HEK293T (cell line): ENCODE data around the gene UCMA.

Experiments used
- CTCF ChIA-PET: fragments of 350-600 bp; formaldehyde crosslinking; extraction: SDS; loops from one replicate; lab custom pipeline; 2021; ENCODE audit warnings: antibody characterized with exemption, inconsistent platforms; lab: Yijun Ruan, JAX
- POLR2A ChIA-PET: fragments of 350-600 bp; formaldehyde crosslinking; extraction: SDS; loops from one replicate; lab custom pipeline; 2020; ENCODE audit warnings: antibody characterized with exemption, inconsistent platforms; lab: Yijun Ruan, JAX
- DNase-seq: peaks from one replicate; pipeline ENCODE4 v3.0.0; 2012; ENCODE audit warnings: mixed read lengths; ENCODE audit errors: extremely low spot score
- ARNT ChIP-seq: fragments of 450-650 bp; IDR thresholded peaks from 2 replicates; pipeline ENCODE4 v1.6.1; 2017; ENCODE audit warnings: mild to moderate bottlenecking
- BHLHE40 ChIP-seq: fragments of 450-650 bp; IDR thresholded peaks from 2 replicates; pipeline ENCODE4 v1.6.1; 2016; ENCODE audit warnings: mild to moderate bottlenecking, moderate library complexity, borderline replicate concordance
- CTBP1 ChIP-seq: fragments of 450-650 bp; IDR thresholded peaks from 2 replicates; pipeline ENCODE4 v1.6.1; 2016; ENCODE audit warnings: borderline replicate concordance
- ELF4 ChIP-seq: fragments of 450-650 bp; IDR thresholded peaks from 2 replicates; pipeline ENCODE4 v1.6.1; 2017; ENCODE audit warnings: antibody characterized with exemption
- FOXA1 ChIP-seq: fragments of 450-650 bp; IDR thresholded peaks from 2 replicates; pipeline ENCODE4 v1.6.1; 2016; ENCODE audit warnings: mild to moderate bottlenecking
- FOXK2 ChIP-seq: fragments of 450-650 bp; IDR thresholded peaks from 2 replicates; pipeline ENCODE4 v1.6.1; 2016; ENCODE audit warnings: mild to moderate bottlenecking
- FOXM1 ChIP-seq: fragments of 450-650 bp; IDR thresholded peaks from 2 replicates; pipeline ENCODE4 v1.6.1; 2017; ENCODE audit warnings: mild to moderate bottlenecking, borderline replicate concordance
- HDGF ChIP-seq: fragments of 450-650 bp; IDR thresholded peaks from 2 replicates; pipeline ENCODE4 v1.6.1; 2017; ENCODE audit warnings: antibody characterized with exemption, borderline replicate concordance
- L3MBTL2 ChIP-seq: fragments of 450-650 bp; conservative IDR thresholded peaks from 2 replicates; pipeline ENCODE4 v1.6.1; 2016; ENCODE audit warnings: mild to moderate bottlenecking
- LEF1 ChIP-seq: fragments of 450-650 bp; IDR thresholded peaks from 2 replicates; pipeline ENCODE4 v1.6.1; 2017; ENCODE audit warnings: mild to moderate bottlenecking, borderline replicate concordance
- NFRKB ChIP-seq: fragments of 450-650 bp; IDR thresholded peaks from 2 replicates; pipeline ENCODE4 v1.6.1; 2016; ENCODE audit warnings: mild to moderate bottlenecking, moderate library complexity
- PKNOX1 ChIP-seq: fragments of 450-650 bp; IDR thresholded peaks from 2 replicates; pipeline ENCODE4 v1.6.1; 2016
- SP1 ChIP-seq: fragments of 450-650 bp; IDR thresholded peaks from 2 replicates; pipeline ENCODE4 v1.6.1; 2017
- SUZ12 ChIP-seq: fragments of 450-650 bp; IDR thresholded peaks from 2 replicates; pipeline ENCODE4 v1.6.1; 2016; ENCODE audit warnings: mild to moderate bottlenecking
- TARDBP ChIP-seq: fragments of 450-650 bp; IDR thresholded peaks from 2 replicates; pipeline ENCODE4 v1.6.1; 2016
- ZNF384 ChIP-seq: fragments of 450-650 bp; IDR thresholded peaks from 2 replicates; pipeline ENCODE4 v1.6.1; 2016

Gene UCMA

GRCh38 chr10:13206546-13207443, 27.4 kb downstream of the UCMA start:
- no peak for TF ChIP-seq PKNOX1
- no peak for TF ChIP-seq FOXA1
- TF ChIP-seq HDGF: no peak
- TF ChIP-seq NFRKB: no peak
- TF ChIP-seq ZNF384: peak; percentile 62; the same call in 1 of the 2 replicates
- no peak for TF ChIP-seq ARNT
- no peak for TF ChIP-seq TARDBP
- no peak for TF ChIP-seq FOXK2
- POLR2A ChIA-PET: interaction anchor here (0.6 kb wide), 1 partner anchor 74 kb away, joined by 3 read pairs; no protein-coding TSS in a partner anchor

GRCh38 chr10:13206091-13206490, 28.1 kb downstream of the UCMA start:
- TF ChIP-seq ARNT (no peak), LEF1 (no peak), CTBP1 (no peak), SP1 (no peak), PKNOX1 (no peak), HDGF (no peak), ELF4 (no peak)
- no peak for DNase-seq
- ChIA-PET POLR2A (no interaction called here), CTCF (interaction anchor here (0.6 kb wide), 1 partner anchor 225 kb away, joined by 5 read pairs; no protein-coding TSS in a partner anchor)

More at GRCh38 chr10:13206546-13207443, 27.4 kb downstream of the UCMA start:
- CTCF ChIA-PET: interaction anchor here (0.6 kb wide), 1 partner anchor 226 kb away, joined by 5 read pairs; no protein-coding TSS in a partner anchor
- no peak for DNase-seq

- no peak for DNase-seq
- ChIA-PET POLR2A (no interaction called here), CTCF (no interaction called here)
- no peak for TF ChIP-seq L3MBTL2
Observed at GRCh38 chr10:13201132-13201531, 33.0 kb downstream of the UCMA start.

GRCh38 chr10:13195016-13195415, 39.2 kb downstream of the UCMA start:
- POLR2A ChIA-PET: interaction anchor here (1.3 kb wide), 1 partner anchor 25 kb away, joined by 4 read pairs; no protein-coding TSS in a partner anchor
- CTCF ChIA-PET: no interaction called here
- DNase-seq: no peak
- TF ChIP-seq FOXM1: no peak
- TF ChIP-seq TARDBP: no peak
- TF ChIP-seq NFRKB: no peak
- TF ChIP-seq L3MBTL2: no peak
- no peak for TF ChIP-seq FOXA1
- no peak for TF ChIP-seq CTBP1
- TF ChIP-seq LEF1: no peak
- no peak for TF ChIP-seq BHLHE40
- TF ChIP-seq FOXK2: no peak
- TF ChIP-seq ARNT: no peak
- TF ChIP-seq SP1: no peak
- TF ChIP-seq PKNOX1: no peak
- no peak for TF ChIP-seq HDGF
- TF ChIP-seq SUZ12: no peak
- TF ChIP-seq ELF4: no peak
- no peak for TF ChIP-seq ZNF384

GRCh38 chr10:13193637-13194036, 40.5 kb downstream of the UCMA start:
- no peak for TF ChIP-seq CTBP1
- no peak for DNase-seq
- CTCF ChIA-PET: no interaction called here
- POLR2A ChIA-PET: no interaction called here

- CTCF ChIA-PET: no interaction called here
- DNase-seq: no peak
- TF ChIP-seq ZNF384: no peak
- no peak for TF ChIP-seq ELF4
- no peak for TF ChIP-seq CTBP1
- TF ChIP-seq NFRKB: no peak
- TF ChIP-seq FOXK2: no peak
- no peak for TF ChIP-seq SUZ12
- no peak for TF ChIP-seq TARDBP
- TF ChIP-seq SP1: no peak
- no peak for TF ChIP-seq BHLHE40
- no peak for TF ChIP-seq ARNT
- no peak for TF ChIP-seq FOXA1
- TF ChIP-seq FOXM1: no peak
- no peak for TF ChIP-seq HDGF
- no peak for TF ChIP-seq LEF1
- TF ChIP-seq PKNOX1: no peak
- TF ChIP-seq L3MBTL2: no peak
- POLR2A ChIA-PET: interaction anchor here (0.9 kb wide), 1 partner anchor 111 kb away, joined by 3 read pairs; no protein-coding TSS in a partner anchor
Observed at GRCh38 chr10:13191362-13191761, 42.8 kb downstream of the UCMA start.
